GM18951 (cell line): Measurements from ENCODE around the gene NUBP2.
A peak's percentile ranks its signal among the peaks of the same experiment; 100 is the strongest.

ENCODE experiments used
- POLR2A ChIP-seq: IDR thresholded peaks from 4 replicates; pipeline ENCODE4 v1.6.1; 2011; ENCODE audit warnings: mild to moderate bottlenecking; ENCODE audit not compliant: insufficient read length, insufficient read depth; ENCODE audit errors: extremely low read depth
- in situ Hi-C: fragments of 300-500 bp; cut with MboI; formaldehyde crosslinking; loops from one replicate; pipeline ENCODE4 v1.12.0; 2022; ENCODE audit warnings: low sequenced_read_pairs, mixed read lengths, inconsistent platforms; ENCODE audit not compliant: unreplicated experiment

The NUBP2 gene

DNA sequence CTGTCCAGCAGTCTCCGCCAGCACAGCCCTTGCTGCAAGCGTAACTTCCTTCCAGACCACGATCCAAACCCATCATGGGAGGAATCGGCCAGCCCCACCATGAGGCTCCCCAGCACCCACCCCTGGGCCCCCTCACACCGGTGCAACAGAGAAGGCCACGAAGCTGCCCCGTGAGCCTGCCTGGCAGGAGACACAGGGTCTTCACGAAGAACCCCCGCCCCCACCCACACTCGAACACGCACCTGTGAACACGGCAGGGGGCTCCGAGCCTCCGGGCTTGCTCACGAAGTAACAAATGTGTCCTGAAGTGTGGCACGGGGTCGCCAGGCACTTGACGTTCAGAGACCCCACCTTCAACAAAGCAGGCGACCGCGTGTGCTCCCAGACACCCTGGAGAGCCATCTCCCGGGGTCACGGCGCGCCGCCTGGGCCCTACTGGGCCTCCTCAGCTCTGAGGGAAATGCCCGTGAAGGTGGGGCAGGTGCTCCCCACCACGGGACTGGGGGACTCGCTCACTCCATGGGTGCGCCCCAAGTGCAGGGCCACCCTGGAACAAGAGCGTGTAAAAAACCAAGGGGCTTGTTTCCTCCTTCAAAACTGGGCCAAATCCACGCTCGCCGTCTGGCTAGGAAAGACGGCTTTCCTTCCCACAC is 36.2 kb downstream of the NUBP2 start:
- TF ChIP-seq POLR2A: no peak
- in situ Hi-C loops: no loop called here

GRCh38 chr16:1819611-1820010 is 36.9 kb downstream of the NUBP2 start:
- TF ChIP-seq POLR2A: no peak
- in situ Hi-C loops: no loop called here

DNA sequence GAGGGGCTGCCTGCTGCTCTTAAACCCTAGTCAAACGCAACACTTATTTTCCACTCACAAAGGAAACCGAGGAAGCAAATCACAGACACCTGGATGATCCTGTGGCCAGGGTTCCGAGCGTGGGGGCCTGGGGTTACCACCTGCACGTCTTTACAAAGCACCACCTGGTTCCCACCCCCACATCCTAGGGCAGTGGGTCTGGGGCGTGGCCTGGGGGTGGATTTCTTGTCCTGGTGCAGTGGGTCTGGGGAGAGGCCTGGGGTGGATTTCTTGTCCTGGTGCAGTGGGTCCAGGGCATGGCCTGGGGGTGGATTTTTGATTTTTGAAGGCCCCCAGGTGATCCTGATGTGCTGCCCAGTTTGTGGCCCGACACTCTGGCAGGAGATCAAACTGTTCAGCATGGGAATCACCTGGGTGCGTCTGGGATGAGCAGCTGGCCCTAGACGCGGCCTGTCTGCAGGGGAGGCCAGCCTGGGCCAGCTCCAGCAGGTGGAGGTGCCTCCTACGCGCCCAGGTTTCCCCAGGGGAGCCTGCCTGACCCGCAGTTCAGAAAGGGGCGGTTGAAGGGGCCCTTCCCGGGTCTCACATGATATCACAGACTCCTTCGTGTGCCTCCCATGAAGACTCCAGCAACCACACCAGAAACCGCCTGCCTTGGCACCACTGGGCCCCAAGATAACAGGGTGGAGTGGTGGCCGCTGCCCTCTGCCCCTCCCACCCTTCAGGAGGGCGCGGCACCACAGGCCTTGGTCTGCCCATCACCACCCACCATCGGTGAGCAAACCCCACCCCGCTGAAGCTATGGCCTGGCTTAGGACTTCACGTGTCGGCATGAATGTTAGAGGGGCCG is 37.6 kb downstream of the NUBP2 start:
- in situ Hi-C loops: no loop called here
- no peak for TF ChIP-seq POLR2A

- in situ Hi-C loops: no loop called here
- TF ChIP-seq POLR2A: no peak
These were observed 38.2 kb downstream of the NUBP2 start for GRCh38 chr16:1820946-1821290.

GRCh38 chr16:1821861-1822611 is 39.3 kb downstream of the NUBP2 start:
- no peak for TF ChIP-seq POLR2A

GRCh38 chr16:1822801-1823200 is 40.0 kb downstream of the NUBP2 start:
- no peak for TF ChIP-seq POLR2A
- in situ Hi-C loops: no loop called here

More at GRCh38 chr16:1821861-1822611, 39.3 kb downstream of the NUBP2 start:
- in situ Hi-C loops: no loop called here

DNA sequence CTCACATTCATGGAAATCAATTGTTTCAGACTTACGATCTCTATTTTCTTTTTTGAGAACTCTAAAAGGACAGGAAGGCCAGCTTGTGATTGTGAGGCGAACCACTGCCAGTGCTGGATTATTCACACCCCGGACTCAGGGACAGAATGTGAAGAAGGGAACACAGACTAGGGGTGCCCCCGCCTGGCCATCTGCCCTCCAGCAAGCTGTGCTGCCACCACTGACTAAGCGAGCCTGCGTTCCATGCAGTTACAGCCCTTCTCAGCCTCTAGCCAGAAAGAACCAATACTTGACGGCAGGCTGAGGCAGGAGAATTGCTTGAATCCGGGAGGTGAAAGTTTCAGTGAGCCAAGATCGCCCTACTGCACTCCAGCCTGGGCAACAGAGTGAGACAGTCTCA is 41.1 kb downstream of the NUBP2 start:
- no peak for TF ChIP-seq POLR2A
- in situ Hi-C loops: no loop called here

GRCh38 chr16:1825381-1825863 is 42.7 kb downstream of the NUBP2 start:
- TF ChIP-seq POLR2A: no peak
- in situ Hi-C loops: no loop called here

GRCh38 chr16:1825864-1826690 is 43.3 kb downstream of the NUBP2 start:
- peak; percentile 44 for TF ChIP-seq POLR2A
- in situ Hi-C loops: no loop called here

- TF ChIP-seq POLR2A: peak; percentile 61
- in situ Hi-C loops: no loop called here
These were observed 44.2 kb downstream of the NUBP2 start, which contains the start of the genes FAHD1 and HAGH for GRCh38 chr16:1826691-1827573. FAHD1 (plus strand) TSS chr16:1827206; CDS start chr16:1827239, 33 bp downstream. HAGH (minus strand) TSS chr16:1826825; CDS start chr16:1826787, 38 bp downstream.

GRCh38 chr16:1828645-1829410 is 46.1 kb downstream of the NUBP2 start:
- in situ Hi-C loops: no loop called here
- no peak for TF ChIP-seq POLR2A
